PC-9 (cell line): ENCODE data around the gene TIMP3.

ENCODE experiments used
- EZH2 ChIP-seq: fragments of 200-600 bp; sonication (generic); IDR thresholded peaks from 2 replicates; pipeline ENCODE4 v1.8.0; 2017; ENCODE audit warnings: antibody characterized with exemption, low read depth
- TF ChIP-seq, protein P1 (sequence below): fragments of 200-600 bp; sonication (generic); conservative IDR thresholded peaks from 2 replicates; pipeline ENCODE4 v1.6.1; 2017; ENCODE audit warnings: mixed run types, antibody characterized with exemption, mild to moderate bottlenecking, moderate library complexity

DNA sequence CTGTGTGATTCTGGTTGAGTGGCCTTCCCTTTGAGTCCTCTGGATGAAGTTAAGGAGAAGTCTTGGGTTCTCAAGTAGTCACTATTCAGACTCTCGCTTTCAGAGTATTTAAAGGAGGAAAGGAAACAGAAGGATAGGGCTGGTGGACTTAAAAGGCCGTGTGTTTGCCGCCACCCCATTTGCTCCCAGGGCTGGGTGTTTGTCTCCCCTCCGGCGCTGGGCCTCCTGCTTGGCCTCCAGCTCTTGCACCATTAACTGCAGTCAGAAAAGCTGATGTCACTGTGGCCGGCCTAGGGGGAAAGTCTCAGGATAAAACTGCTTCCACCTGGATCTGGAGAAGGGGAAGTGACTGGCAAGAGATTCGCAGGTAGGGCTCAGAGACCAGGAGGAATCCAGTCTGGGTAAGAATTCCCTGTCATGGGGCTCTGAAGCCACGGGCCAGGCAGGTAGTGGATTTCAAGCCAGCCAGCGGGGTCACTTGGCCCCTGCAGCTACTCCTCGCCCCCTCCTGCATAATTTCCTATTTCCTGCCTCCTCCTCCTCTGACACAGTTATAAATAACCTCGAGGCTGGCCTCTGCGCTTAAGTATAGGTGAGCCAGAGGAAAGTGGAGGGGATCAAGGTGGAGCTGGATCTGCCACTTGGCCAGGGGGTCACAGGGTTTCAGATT, 17.1 kb downstream of the TIMP3 start:
- TF ChIP-seq, protein P1, sequence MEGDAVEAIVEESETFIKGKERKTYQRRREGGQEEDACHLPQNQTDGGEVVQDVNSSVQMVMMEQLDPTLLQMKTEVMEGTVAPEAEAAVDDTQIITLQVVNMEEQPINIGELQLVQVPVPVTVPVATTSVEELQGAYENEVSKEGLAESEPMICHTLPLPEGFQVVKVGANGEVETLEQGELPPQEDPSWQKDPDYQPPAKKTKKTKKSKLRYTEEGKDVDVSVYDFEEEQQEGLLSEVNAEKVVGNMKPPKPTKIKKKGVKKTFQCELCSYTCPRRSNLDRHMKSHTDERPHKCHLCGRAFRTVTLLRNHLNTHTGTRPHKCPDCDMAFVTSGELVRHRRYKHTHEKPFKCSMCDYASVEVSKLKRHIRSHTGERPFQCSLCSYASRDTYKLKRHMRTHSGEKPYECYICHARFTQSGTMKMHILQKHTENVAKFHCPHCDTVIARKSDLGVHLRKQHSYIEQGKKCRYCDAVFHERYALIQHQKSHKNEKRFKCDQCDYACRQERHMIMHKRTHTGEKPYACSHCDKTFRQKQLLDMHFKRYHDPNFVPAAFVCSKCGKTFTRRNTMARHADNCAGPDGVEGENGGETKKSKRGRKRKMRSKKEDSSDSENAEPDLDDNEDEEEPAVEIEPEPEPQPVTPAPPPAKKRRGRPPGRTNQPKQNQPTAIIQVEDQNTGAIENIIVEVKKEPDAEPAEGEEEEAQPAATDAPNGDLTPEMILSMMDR = no peak
- TF ChIP-seq EZH2 = no peak
